CD4-positive, alpha-beta T cell (primary cell): ENCODE measurements around the gene ADGRD1. TPM values are rescaled to one million over a fixed set of nuclear protein-coding genes. Genes with fewer than 3 reads are reported as not detected.

Source experiments
- ATAC-seq: fragments of 200-7000 bp; cut with Tn5 transposase; one replicate; pipeline ENCODE4 v1.10.0; 2022; ENCODE audit warnings: mild to moderate bottlenecking; ENCODE audit not compliant: poor library complexity
- CTCF ChIA-PET: fragments of 350-600 bp; sonication (Branson Sonifier 250); formaldehyde crosslinking; loops from one replicate; lab custom pipeline; 2021; ENCODE audit warnings: antibody characterized with exemption, inconsistent platforms; lab: Charles Lee
- POLR2A ChIA-PET: fragments of 350-600 bp; sonication (Branson Sonifier 250); formaldehyde crosslinking; loops from one replicate; lab custom pipeline; 2021; ENCODE audit warnings: antibody characterized with exemption, inconsistent platforms; lab: Charles Lee
- DNase-seq, 14 experiments: peaks; one replicate each; pipeline ENCODE4 v3.0.0-alpha.2; 2013 to 2020; ENCODE audit warnings: mixed read lengths in 2 of 14
- H3K27ac ChIP-seq, 2 donors: one replicate each; pipeline versions ENCODE4 v1.5.1 to v1.7.0; 2013; ENCODE audit warnings: low read length in 2 of 2, low read depth in 1 of 2, mild to moderate bottlenecking in 1 of 2
- H3K27me3 ChIP-seq, 2 experiments: 1 replicate in 1 of 2; 2 replicates in 1 of 2; pipeline versions ENCODE4 v1.6.1 to v1.7.0; 2013; ENCODE audit warnings: low read length in 2 of 2, control low read depth in 1 of 2, mild to moderate bottlenecking in 1 of 2, moderate library complexity in 1 of 2; ENCODE audit not compliant: insufficient read depth in 2 of 2, control insufficient read depth in 1 of 2
- H3K36me3 ChIP-seq: one replicate; pipeline ENCODE4 v1.6.1; 2013; ENCODE audit warnings: low read length, control low read depth; ENCODE audit not compliant: insufficient read depth
- H3K4me1 ChIP-seq: one replicate; pipeline ENCODE4 v1.6.1; 2013; ENCODE audit warnings: low read length, control low read depth; ENCODE audit not compliant: insufficient read depth
- H3K4me3 ChIP-seq: one replicate; pipeline ENCODE4 v1.5.1; 2013; ENCODE audit warnings: mild to moderate bottlenecking, low read length, moderate library complexity
- H3K9me3 ChIP-seq, 2 experiments: 1 replicate in 1 of 2; 2 replicates in 1 of 2; pipeline versions ENCODE4 v1.6.1 to v1.7.0; 2013; ENCODE audit warnings: low read length in 2 of 2, mild to moderate bottlenecking in 2 of 2, control low read depth in 1 of 2, moderate library complexity in 1 of 2; ENCODE audit not compliant: control insufficient read depth in 1 of 2, insufficient read depth in 1 of 2
- H3K27ac Mint-ChIP-seq: one replicate; pipeline ENCODE4 v1.8.0; 2020; ENCODE audit warnings: mixed read lengths
- H3K27me3 Mint-ChIP-seq: one replicate; pipeline ENCODE4 v1.8.0; 2021; ENCODE audit warnings: mixed read lengths
- H3K36me3 Mint-ChIP-seq: one replicate; pipeline ENCODE4 v1.8.0; 2021; ENCODE audit warnings: low read depth, mixed read lengths
- H3K4me1 Mint-ChIP-seq: one replicate; pipeline ENCODE4 v1.8.0; 2021; ENCODE audit warnings: low read depth, mixed read lengths
- H3K4me3 Mint-ChIP-seq: one replicate; pipeline ENCODE4 v1.8.0; 2020; ENCODE audit warnings: mild to moderate bottlenecking, mixed read lengths
- H3K9me3 Mint-ChIP-seq: one replicate; pipeline ENCODE4 v1.8.0; 2020; ENCODE audit warnings: mixed read lengths
- CTCF ChIP-seq: fragments of 200-600 bp; IDR thresholded peaks from one replicate; pipeline ENCODE4 v1.8.0; 2022; ENCODE audit warnings: antibody characterized with exemption, mild to moderate bottlenecking
- intact Hi-C, 2 experiments: fragments of 100-400 bp; cut with DNase I in 1 of 2; cut with micrococcal nuclease in 1 of 2; formaldehyde crosslinking; loops; one replicate each; pipeline versions ENCODE4 v1.15.1 to v1.9.0; 2023 to 2025; cut with DNase I, micrococcal nuclease
- total RNA-seq, 174 experiments: library from RNA in 2 of 174; stranded (reverse) in 2 of 174; gene quantifications; one replicate each; pipeline ENCODE4 v1.2.3 and lab custom pipeline; 2021 to 2026

Gene ADGRD1
- total RNA-seq, 2 experiments from 2014 or later, result 0.22 TPM; not detected in 1

- intact Hi-C loops, result no loop called here
- Mint-ChIP-seq H3K27me3 (peaks cover 49% of the 10 kb centered on the region), H3K27ac (no peak overlapping the region), H3K36me3 (no peaks in the 10 kb centered on the region), H3K9me3 (no peaks in the 10 kb centered on the region), H3K4me1 (no peaks in the 10 kb centered on the region), H3K4me3 (no peak overlapping the region)
- ChIA-PET POLR2A (no interaction called here), CTCF (no interaction called here)
- no peak for ATAC-seq
- H3K27me3 ChIP-seq, result peaks cover 12 to 16% of the 10 kb centered on the region in 2 experiments
- peaks cover 4% of the 10 kb centered on the region for H3K4me1 ChIP-seq
- no peak for TF ChIP-seq CTCF
- DNase-seq, result no peak
- H3K9me3 ChIP-seq, result peaks cover 0 to 1% of the 10 kb centered on the region in 2 experiments
- H3K36me3 ChIP-seq, result no peaks in the 10 kb centered on the region
- H3K27ac ChIP-seq, result no peak overlapping the region
- H3K4me3 ChIP-seq, result no peak overlapping the region
These were observed 2.1 kb upstream of the ADGRD1 start for GRCh38 chr12:130951636-130952035.

- no peaks in the 10 kb centered on the region for H3K4me1 Mint-ChIP-seq
- intact Hi-C loops, result no loop called here
- Histone ChIP-seq H3K4me1 (peaks cover 4% of the 10 kb centered on the region), H3K4me3 (no peak overlapping the region), H3K36me3 (no peaks in the 10 kb centered on the region), H3K27me3 (peaks cover 10 to 12% of the 10 kb centered on the region in 2 experiments), H3K9me3 (no peaks in the 10 kb centered on the region), H3K27ac (no peak overlapping the region)
- H3K27me3 Mint-ChIP-seq, result peaks cover 43% of the 10 kb centered on the region
- DNase-seq (no peak), ATAC-seq (no peak)
- no peak for TF ChIP-seq CTCF
- no peaks in the 10 kb centered on the region for H3K9me3 Mint-ChIP-seq
- H3K4me3 Mint-ChIP-seq, result no peak overlapping the region
- POLR2A ChIA-PET, result no interaction called here
- CTCF ChIA-PET, result no interaction called here
- H3K27ac Mint-ChIP-seq, result no peak overlapping the region
- H3K36me3 Mint-ChIP-seq, result no peaks in the 10 kb centered on the region
These were observed 1.3 kb upstream of the ADGRD1 start for GRCh38 chr12:130952171-130952954.

GRCh38 chr12:130954544-130954831 is 781 bp downstream of the ADGRD1 start:
- intact Hi-C loops, result no loop called here
- ATAC-seq, result no peak

More at GRCh38 chr12:130954544-130954831, 781 bp downstream of the ADGRD1 start:
- Histone ChIP-seq H3K4me3 (no peak overlapping the region), H3K4me1 (peaks cover 4% of the 10 kb centered on the region), H3K9me3 (no peaks in the 10 kb centered on the region), H3K27ac (no peak overlapping the region), H3K36me3 (no peaks in the 10 kb centered on the region), H3K27me3 (peaks cover 12 to 13% of the 10 kb centered on the region in 2 experiments)
- no peaks in the 10 kb centered on the region for H3K36me3 Mint-ChIP-seq
- H3K9me3 Mint-ChIP-seq, result no peaks in the 10 kb centered on the region
- POLR2A ChIA-PET, result no interaction called here
- no peaks in the 10 kb centered on the region for H3K4me1 Mint-ChIP-seq
- no peak for TF ChIP-seq CTCF
- CTCF ChIA-PET, result no interaction called here
- peaks cover 38% of the 10 kb centered on the region for H3K27me3 Mint-ChIP-seq
- no peak overlapping the region for H3K27ac Mint-ChIP-seq
- DNase-seq, result no peak
- no peak overlapping the region for H3K4me3 Mint-ChIP-seq
